Activated CD8-positive, alpha-beta memory T cell treated with anti-CD3 and anti-CD28 coated beads for 48 hours (primary cell): ENCODE results near the gene PM20D2.

ENCODE experiments used
- DNase-seq, 3 experiments: peaks; one replicate each; pipeline ENCODE4 v3.0.0-alpha.2; 2020; ENCODE audit warnings: low read depth in 2 of 3, low spot score in 2 of 3

PM20D2 gene

GRCh38 chr6:89144354-89144906, 1.4 kb upstream of the PM20D2 start:
- no peak for DNase-seq

GRCh38 chr6:89145091-89145955, 532 bp upstream of the PM20D2 start:
- peak in 1 of 3 experiments; percentile 2 for DNase-seq

- DNase-seq = peak in 1 of 3 experiments; percentile 21
Measured at GRCh38 chr6:89146718-89147700, 1.2 kb downstream of the PM20D2 start.

- peak in 1 of 3 experiments; percentile 9 for DNase-seq
Measured at GRCh38 chr6:89148016-89148750, 2.3 kb downstream of the PM20D2 start.

- no peak for DNase-seq
Measured at GRCh38 chr6:89154131-89154530, 8.3 kb downstream of the PM20D2 start.

GRCh38 chr6:89160331-89161092, 14.7 kb downstream of the PM20D2 start:
- DNase-seq = no peak

GRCh38 chr6:89161326-89162046, 15.6 kb downstream of the PM20D2 start:
- no peak for DNase-seq

GRCh38 chr6:89162047-89162371, 16.2 kb downstream of the PM20D2 start:
- no peak for DNase-seq

- DNase-seq = no peak
Measured at GRCh38 chr6:89172131-89172530, 26.3 kb downstream of the PM20D2 start.

- no peak for DNase-seq
Measured at GRCh38 chr6:89173634-89174033, 27.8 kb downstream of the PM20D2 start.

GRCh38 chr6:89180112-89180511, 34.3 kb downstream of the PM20D2 start:
- no peak for DNase-seq

- no peak for DNase-seq
Measured at GRCh38 chr6:89180971-89181370, 35.1 kb downstream of the PM20D2 start.

GRCh38 chr6:89183294-89183693, 37.4 kb downstream of the PM20D2 start:
- no peak for DNase-seq

- no peak for DNase-seq
Measured at GRCh38 chr6:89184344-89184743, 38.5 kb downstream of the PM20D2 start.

- no peak for DNase-seq
Measured at GRCh38 chr6:89186762-89187161, 40.9 kb downstream of the PM20D2 start.

- no peak for DNase-seq
Measured at GRCh38 chr6:89187504-89187903, 41.6 kb downstream of the PM20D2 start.

- no peak for DNase-seq
Measured at GRCh38 chr6:89190741-89191140, 44.9 kb downstream of the PM20D2 start.

- DNase-seq = no peak
Measured at GRCh38 chr6:89194559-89194958, 48.7 kb downstream of the PM20D2 start.

- DNase-seq = no peak
Measured at GRCh38 chr6:89197141-89197540, 51.3 kb downstream of the PM20D2 start.

- DNase-seq = no peak
Measured at GRCh38 chr6:89198235-89198634, 52.4 kb downstream of the PM20D2 start.
